HCT116 (cell line): ENCODE data around the gene PRMT7. TPM values are rescaled to one million over a fixed set of nuclear protein-coding genes. Genes with fewer than 3 reads are reported as not detected.

Experiments
- ATAC-seq: fragments of 200-7000 bp; cut with Tn5 transposase; 2 replicates; pipeline ENCODE4 v1.9.1; 2020; ENCODE audit warnings: mild to moderate bottlenecking, moderate library complexity
- BruUV-seq: library from RNA; stranded (reverse); fragments of 400-500 nt; replicated peaks from 2 replicates; lab custom pipeline; 2021; lab: Mats Ljungman, UMichigan
- CTCF ChIA-PET: fragments of 300-600 bp; sonication (Branson Sonifier 250); formaldehyde crosslinking; loops from one replicate; lab custom pipeline; 2021; ENCODE audit warnings: antibody characterized with exemption; lab: Charles Lee
- POLR2A ChIA-PET: fragments of 300-600, 350-600 bp; sonication (Branson Sonifier 250); formaldehyde crosslinking; loops from one replicate; lab custom pipeline; 2021; ENCODE audit warnings: antibody characterized with exemption; lab: Charles Lee
- RAD21 ChIA-PET, 2 experiments: fragments of 300-600 bp; sonication (Branson Sonifier 250); formaldehyde crosslinking; loops; one replicate each; lab custom pipeline; 2023; ENCODE audit warnings: low total read pairs in 2 of 2; ENCODE audit not compliant: uncharacterized antibody in 2 of 2, unreplicated experiment in 2 of 2, low non-redundant PET in 1 of 2; lab: Charles Lee
- DNase-seq: peaks from one replicate; pipeline ENCODE4 v3.0.0-alpha.2; 2010; ENCODE audit warnings: low read depth, low spot score
- H2AFZ ChIP-seq: fragments of 200-600 bp; shearing (Covaris generic), sonication (generic); 2 replicates; pipeline ENCODE4 v1.6.1; 2017; ENCODE audit warnings: low read depth, mixed run types, mixed read lengths, antibody characterized with exemption, low read length; ENCODE audit not compliant: poor library complexity, severe bottlenecking
- H3K27ac ChIP-seq: 2 replicates; pipeline ENCODE4 v1.5.1; 2012; ENCODE audit warnings: low read depth, low read length
- H3K27me3 ChIP-seq: fragments of 200-600 bp; sonication (generic); 2 replicates; pipeline ENCODE4 v1.6.1; 2016; ENCODE audit warnings: mixed run types, low read length, mixed read lengths; ENCODE audit not compliant: insufficient read depth
- H3K36me3 ChIP-seq, 2 experiments: fragments of 200-500 bp in 1 of 2; fragments of 200-600 bp in 1 of 2; sonication (Bioruptor generic) in 1 of 2; sonication (generic) in 1 of 2; 2 replicates each; pipeline versions ENCODE4 v1.5.1 to v1.6.1; 2014 to 2016; ENCODE audit warnings: low read length in 2 of 2, inconsistent platforms in 1 of 2, mixed read lengths in 1 of 2, mixed run types in 1 of 2; ENCODE audit not compliant: insufficient read depth in 2 of 2, control insufficient read depth in 1 of 2
- H3K4me1 ChIP-seq, 2 experiments: fragments of 200-600 bp in 1 of 2; sonication (generic) in 1 of 2; 2 replicates each; pipeline versions ENCODE4 v1.5.1 to v1.6.1; 2012 to 2017; ENCODE audit warnings: low read length in 2 of 2, inconsistent platforms in 1 of 2, mild to moderate bottlenecking in 1 of 2, mixed read lengths in 1 of 2, mixed run types in 1 of 2, moderate library complexity in 1 of 2; ENCODE audit not compliant: insufficient read depth in 2 of 2, control insufficient read depth in 1 of 2
- H3K4me2 ChIP-seq: fragments of 200-600 bp; sonication (generic); 2 replicates; pipeline ENCODE4 v1.6.1; 2017; ENCODE audit warnings: mixed run types, low read length, mixed read lengths
- H3K4me3 ChIP-seq, 2 experiments: fragments of 200-600 bp in 1 of 2; sonication (generic) in 1 of 2; replicated peaks in 1 of 2; 2 replicates each; pipeline ENCODE4 v1.5.1; 2011 to 2016; ENCODE audit warnings: low read length in 2 of 2, control low read depth in 1 of 2, low read depth in 1 of 2, mild to moderate bottlenecking in 1 of 2, mixed read lengths in 1 of 2, mixed run types in 1 of 2
- H3K79me2 ChIP-seq: fragments of 200-600 bp; sonication (generic); 2 replicates; pipeline ENCODE4 v1.6.1; 2017; ENCODE audit warnings: mild to moderate bottlenecking, mixed run types, low read length, moderate library complexity, mixed read lengths; ENCODE audit not compliant: insufficient read depth
- H3K9ac ChIP-seq: fragments of 200-600 bp; sonication (generic); 2 replicates; pipeline ENCODE4 v1.6.1; 2016; ENCODE audit warnings: low read length, mixed read lengths
- H3K9me2 ChIP-seq: fragments of 200-600 bp; sonication (generic), shearing (Covaris generic); 2 replicates; pipeline ENCODE4 v1.6.1; 2017; ENCODE audit warnings: mixed run types, mild to moderate bottlenecking, moderate library complexity; ENCODE audit not compliant: insufficient read depth
- H3K9me3 ChIP-seq, 2 experiments: fragments of 200-500 bp in 1 of 2; fragments of 200-600 bp in 1 of 2; sonication (Bioruptor generic) in 1 of 2; sonication (generic) in 1 of 2; 2 replicates each; pipeline ENCODE4 v1.6.1; 2014 to 2017; ENCODE audit warnings: low read length in 2 of 2, mixed read lengths in 2 of 2, inconsistent platforms in 1 of 2, low read depth in 1 of 2, mild to moderate bottlenecking in 1 of 2, mixed run types in 1 of 2, moderate library complexity in 1 of 2; ENCODE audit not compliant: control insufficient read depth in 1 of 2, insufficient read depth in 1 of 2
- H4K20me1 ChIP-seq: fragments of 200-600 bp; sonication (generic), shearing (Covaris generic); 2 replicates; pipeline ENCODE4 v1.6.1; 2017; ENCODE audit warnings: mixed run types, mild to moderate bottlenecking, moderate library complexity; ENCODE audit not compliant: insufficient read depth
- ELF1 ChIP-seq: IDR thresholded peaks from 2 replicates; pipeline ENCODE4 v1.6.1; 2012; ENCODE audit warnings: low read depth, borderline replicate concordance
- EZH2phosphoT487 ChIP-seq: fragments of 200-600 bp; IDR thresholded peaks from 2 replicates; pipeline ENCODE4 v1.6.1; 2018; ENCODE audit warnings: antibody characterized with exemption, borderline replicate concordance
- FOSL1 ChIP-seq: IDR thresholded peaks from 2 replicates; pipeline ENCODE4 v1.6.1; 2012; ENCODE audit warnings: low read depth
- RAD21 ChIP-seq: IDR thresholded peaks from 2 replicates; pipeline ENCODE4 v1.6.1; 2012; ENCODE audit warnings: low read depth, mild to moderate bottlenecking
- YY1 ChIP-seq: IDR thresholded peaks from 2 replicates; pipeline ENCODE4 v1.6.1; 2011; ENCODE audit warnings: low read length, low read depth, moderate library complexity, mild to moderate bottlenecking; ENCODE audit not compliant: insufficient replicate concordance; ENCODE audit errors: extremely low read depth
- ZNF274 ChIP-seq: fragments of 200-500 bp; sonication (Bioruptor generic); IDR thresholded peaks from 2 replicates; pipeline ENCODE4 v1.6.1; 2014; ENCODE audit warnings: mild to moderate bottlenecking, low read depth, low read length, inconsistent platforms
- intact Hi-C: fragments of 100-400 bp; cut with micrococcal nuclease; formaldehyde crosslinking; loops from 2 replicates; pipeline ENCODE4 v1.10.0; 2022
- total RNA-seq: library from RNA; stranded (reverse); gene quantifications from one replicate; pipeline ENCODE4 v1.2.1, GENCODE V29; 2021; ENCODE audit not compliant: unreplicated experiment
- TF ChIP-seq, protein P1 (sequence below): IDR thresholded peaks from 2 replicates; pipeline ENCODE4 v1.6.1; 2011; ENCODE audit warnings: mild to moderate bottlenecking, low read length, moderate library complexity; ENCODE audit not compliant: insufficient replicate concordance; ENCODE audit errors: extremely low read depth
- TF ChIP-seq, protein P2 (sequence below), 3 experiments: fragments of 200-600 bp in 1 of 3; sonication (generic) in 1 of 3; IDR thresholded peaks in 2 of 3; conservative IDR thresholded peaks in 1 of 3; 2 replicates each; pipeline ENCODE4 v1.5.1; 2012 to 2017; ENCODE audit warnings: low read depth in 2 of 3, low read length in 2 of 3, antibody characterized with exemption in 1 of 3, borderline replicate concordance in 1 of 3, control low read depth in 1 of 3, mild to moderate bottlenecking in 1 of 3, mixed read lengths in 1 of 3, mixed run types in 1 of 3, moderate library complexity in 1 of 3; ENCODE audit not compliant: insufficient read depth in 1 of 3

PRMT7 gene
- total RNA-seq, 1 experiment from 2014 or later = 34.4 TPM

DNA sequence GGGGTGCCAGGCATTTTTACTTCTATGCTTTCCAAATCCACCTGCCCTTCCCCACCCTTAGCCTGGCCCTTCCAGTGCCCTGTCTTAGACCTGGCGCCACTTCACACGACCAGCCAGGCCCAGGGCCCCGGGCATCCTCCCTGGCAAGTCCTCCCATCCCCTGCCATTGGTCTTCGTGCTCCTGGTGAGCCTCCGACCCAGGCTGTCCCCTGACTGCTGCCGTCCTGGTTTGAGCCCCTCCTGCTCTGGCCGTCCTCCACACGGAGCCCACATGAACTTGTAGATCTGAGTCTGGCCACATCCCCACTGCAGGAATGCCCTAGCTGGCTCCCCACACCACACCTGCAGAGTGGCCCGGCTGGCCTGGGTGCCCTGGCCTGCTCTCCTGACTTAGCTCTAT is 44.0 kb downstream of the PRMT7 start (continued):
- TF ChIP-seq, protein P1, sequence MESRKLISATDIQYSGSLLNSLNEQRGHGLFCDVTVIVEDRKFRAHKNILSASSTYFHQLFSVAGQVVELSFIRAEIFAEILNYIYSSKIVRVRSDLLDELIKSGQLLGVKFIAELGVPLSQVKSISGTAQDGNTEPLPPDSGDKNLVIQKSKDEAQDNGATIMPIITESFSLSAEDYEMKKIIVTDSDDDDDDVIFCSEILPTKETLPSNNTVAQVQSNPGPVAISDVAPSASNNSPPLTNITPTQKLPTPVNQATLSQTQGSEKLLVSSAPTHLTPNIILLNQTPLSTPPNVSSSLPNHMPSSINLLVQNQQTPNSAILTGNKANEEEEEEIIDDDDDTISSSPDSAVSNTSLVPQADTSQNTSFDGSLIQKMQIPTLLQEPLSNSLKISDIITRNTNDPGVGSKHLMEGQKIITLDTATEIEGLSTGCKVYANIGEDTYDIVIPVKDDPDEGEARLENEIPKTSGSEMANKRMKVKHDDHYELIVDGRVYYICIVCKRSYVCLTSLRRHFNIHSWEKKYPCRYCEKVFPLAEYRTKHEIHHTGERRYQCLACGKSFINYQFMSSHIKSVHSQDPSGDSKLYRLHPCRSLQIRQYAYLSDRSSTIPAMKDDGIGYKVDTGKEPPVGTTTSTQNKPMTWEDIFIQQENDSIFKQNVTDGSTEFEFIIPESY = no peak
- no peak for TF ChIP-seq ZNF274
- no peak for TF ChIP-seq FOSL1
- no peak for TF ChIP-seq YY1
- TF ChIP-seq EZH2phosphoT487 = no peak

DNA sequence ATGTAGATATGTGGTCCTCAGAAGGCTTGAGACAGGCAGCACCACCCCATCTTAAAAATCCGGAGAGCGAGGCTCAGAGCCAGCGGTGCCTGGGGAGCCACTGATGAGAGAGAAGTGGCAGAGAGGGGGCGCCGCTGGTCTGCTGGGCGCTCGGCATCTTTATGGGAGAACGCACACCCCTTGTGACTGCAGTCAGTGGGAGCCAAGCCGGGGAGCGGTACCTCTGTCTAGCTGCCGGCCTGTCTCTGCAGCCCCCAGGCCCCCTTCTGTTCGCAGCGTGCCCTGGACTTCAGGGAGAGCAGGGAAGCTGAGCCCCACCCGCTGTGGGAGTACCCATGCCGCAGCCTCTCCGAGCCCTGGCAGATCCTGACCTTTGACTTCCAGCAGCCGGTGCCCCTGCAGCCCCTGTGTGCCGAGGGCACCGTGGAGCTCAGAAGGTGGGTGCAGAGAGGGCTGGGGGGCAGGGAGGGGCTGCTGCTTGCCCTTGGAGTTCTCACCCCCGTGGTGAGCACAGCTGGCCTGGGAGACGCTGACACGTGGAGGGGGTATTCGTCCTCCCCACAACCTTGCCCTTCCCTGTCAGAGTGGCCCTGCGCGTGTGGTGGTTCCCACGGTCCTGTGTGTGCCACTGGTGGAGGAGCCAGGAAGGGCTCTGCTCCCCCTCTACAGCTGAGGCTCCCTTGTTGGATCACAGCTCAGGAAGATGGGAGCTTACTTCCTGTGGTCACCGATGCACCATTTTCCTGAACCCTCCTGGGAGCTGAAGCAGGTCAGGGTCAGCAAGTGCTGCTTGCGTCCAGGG is 44.8 kb downstream of the PRMT7 start:
- no TSS peak for BruUV-seq
- H3K4me3 ChIP-seq = no peak overlapping the region
- no peaks in the 10 kb centered on the region for H3K79me2 ChIP-seq
- intact Hi-C loops = no loop called here
- no peak overlapping the region for H3K27ac ChIP-seq
- TF ChIP-seq, protein P2, sequence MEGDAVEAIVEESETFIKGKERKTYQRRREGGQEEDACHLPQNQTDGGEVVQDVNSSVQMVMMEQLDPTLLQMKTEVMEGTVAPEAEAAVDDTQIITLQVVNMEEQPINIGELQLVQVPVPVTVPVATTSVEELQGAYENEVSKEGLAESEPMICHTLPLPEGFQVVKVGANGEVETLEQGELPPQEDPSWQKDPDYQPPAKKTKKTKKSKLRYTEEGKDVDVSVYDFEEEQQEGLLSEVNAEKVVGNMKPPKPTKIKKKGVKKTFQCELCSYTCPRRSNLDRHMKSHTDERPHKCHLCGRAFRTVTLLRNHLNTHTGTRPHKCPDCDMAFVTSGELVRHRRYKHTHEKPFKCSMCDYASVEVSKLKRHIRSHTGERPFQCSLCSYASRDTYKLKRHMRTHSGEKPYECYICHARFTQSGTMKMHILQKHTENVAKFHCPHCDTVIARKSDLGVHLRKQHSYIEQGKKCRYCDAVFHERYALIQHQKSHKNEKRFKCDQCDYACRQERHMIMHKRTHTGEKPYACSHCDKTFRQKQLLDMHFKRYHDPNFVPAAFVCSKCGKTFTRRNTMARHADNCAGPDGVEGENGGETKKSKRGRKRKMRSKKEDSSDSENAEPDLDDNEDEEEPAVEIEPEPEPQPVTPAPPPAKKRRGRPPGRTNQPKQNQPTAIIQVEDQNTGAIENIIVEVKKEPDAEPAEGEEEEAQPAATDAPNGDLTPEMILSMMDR (IDR thresholded peaks at IDR 0.05 in 2 of 3, conservative IDR thresholded peaks at IDR 0.05 in 1 of 3; ENCODE audit: borderline replicate concordance in 1 of 3, insufficient read depth in 1 of 3, low read depth in 2 of 3, low read length in 2 of 3) = peak in 2 of 3 experiments; percentile 22 to 40; a peak in 3 of 6 replicates
- TF ChIP-seq RAD21 = no peak
- no peak for TF ChIP-seq ELF1
- H3K4me1 ChIP-seq = no peaks in the 10 kb centered on the region
- H2AFZ ChIP-seq = no peak overlapping the region
- DNase-seq = no peak
- H3K4me2 ChIP-seq = no peak overlapping the region
- H3K9me2 ChIP-seq = no peaks in the 10 kb centered on the region
- no peaks in the 10 kb centered on the region for H3K9me3 ChIP-seq
- RAD21 ChIA-PET = no interaction called here
- H4K20me1 ChIP-seq = no peaks in the 10 kb centered on the region
- H3K36me3 ChIP-seq = peaks cover 0 to 12% of the 10 kb centered on the region in 2 experiments
- POLR2A ChIA-PET = no interaction called here
- CTCF ChIA-PET = no interaction called here
- no peaks in the 10 kb centered on the region for H3K27me3 ChIP-seq
- no peak overlapping the region for H3K9ac ChIP-seq
- 0 out of 2 replicates have a peak, but pooled peaks have one; percentile 25 for ATAC-seq
